Lower leg skin (tissue), 3 donors: Measurements from ENCODE around the gene NT5DC3.

Source experiments
- POLR2A ChIP-seq, 2 donors: fragments of 450-650 bp; IDR thresholded peaks; one replicate each; pipeline ENCODE4 v1.6.1; 2016 to 2017; ENCODE audit warnings: antibody characterized with exemption in 2 of 2, mild to moderate bottlenecking in 1 of 2, moderate library complexity in 1 of 2
- TF ChIP-seq, protein P1 (sequence below), 3 donors: fragments of 450-650 bp; IDR thresholded peaks; one replicate each; pipeline ENCODE4 v1.5.1; 2016; ENCODE audit warnings: antibody characterized with exemption in 3 of 3, mild to moderate bottlenecking in 3 of 3, moderate library complexity in 2 of 3

DNA sequence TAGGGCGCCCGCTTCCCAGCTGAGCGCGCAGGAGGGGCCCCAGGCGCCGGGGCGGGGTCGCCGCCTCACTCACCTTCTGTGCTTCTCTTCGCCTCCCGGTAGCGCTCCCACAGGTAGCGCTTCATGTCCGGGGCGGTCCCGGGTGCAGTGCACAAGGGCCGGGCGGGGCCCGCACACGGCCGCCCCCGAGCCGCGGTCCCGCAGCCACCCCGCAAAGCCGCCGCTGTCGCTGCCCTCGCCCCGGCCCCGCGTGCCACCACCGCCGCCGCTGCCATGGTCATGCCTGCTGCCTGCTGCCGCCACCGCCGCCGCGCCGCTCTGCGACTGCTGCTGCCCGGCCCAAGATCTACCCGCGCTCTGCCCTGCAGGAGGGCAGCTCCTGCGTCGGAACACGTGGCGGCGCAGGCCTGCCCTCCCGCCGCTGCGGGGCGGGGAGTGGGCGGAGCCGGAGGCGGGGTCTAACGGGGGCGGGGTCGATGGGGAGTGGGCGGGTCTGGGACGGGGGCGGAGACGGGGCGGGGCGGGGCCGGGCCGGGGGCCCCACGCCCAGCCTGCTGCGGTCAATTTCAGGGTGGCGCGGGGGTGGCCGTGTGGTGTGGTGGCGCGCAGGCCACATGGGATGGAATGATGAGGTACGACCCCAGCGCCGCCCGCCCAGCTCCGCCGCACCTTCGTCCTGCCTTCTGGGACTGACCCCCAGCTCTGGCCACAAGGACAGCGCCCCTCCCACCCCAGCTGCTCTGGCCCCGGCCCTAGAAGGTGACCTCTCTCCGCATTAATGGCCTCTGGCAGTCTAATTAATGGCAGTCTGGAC, at the start of gene NT5DC3:
- TF ChIP-seq, protein P1, sequence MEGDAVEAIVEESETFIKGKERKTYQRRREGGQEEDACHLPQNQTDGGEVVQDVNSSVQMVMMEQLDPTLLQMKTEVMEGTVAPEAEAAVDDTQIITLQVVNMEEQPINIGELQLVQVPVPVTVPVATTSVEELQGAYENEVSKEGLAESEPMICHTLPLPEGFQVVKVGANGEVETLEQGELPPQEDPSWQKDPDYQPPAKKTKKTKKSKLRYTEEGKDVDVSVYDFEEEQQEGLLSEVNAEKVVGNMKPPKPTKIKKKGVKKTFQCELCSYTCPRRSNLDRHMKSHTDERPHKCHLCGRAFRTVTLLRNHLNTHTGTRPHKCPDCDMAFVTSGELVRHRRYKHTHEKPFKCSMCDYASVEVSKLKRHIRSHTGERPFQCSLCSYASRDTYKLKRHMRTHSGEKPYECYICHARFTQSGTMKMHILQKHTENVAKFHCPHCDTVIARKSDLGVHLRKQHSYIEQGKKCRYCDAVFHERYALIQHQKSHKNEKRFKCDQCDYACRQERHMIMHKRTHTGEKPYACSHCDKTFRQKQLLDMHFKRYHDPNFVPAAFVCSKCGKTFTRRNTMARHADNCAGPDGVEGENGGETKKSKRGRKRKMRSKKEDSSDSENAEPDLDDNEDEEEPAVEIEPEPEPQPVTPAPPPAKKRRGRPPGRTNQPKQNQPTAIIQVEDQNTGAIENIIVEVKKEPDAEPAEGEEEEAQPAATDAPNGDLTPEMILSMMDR (IDR thresholded peaks at IDR 0.05) = no peak
- TF ChIP-seq POLR2A (IDR thresholded peaks at IDR 0.05) = no peak
